Fibroblast of the conjunctiva (primary cell): ENCODE data around the gene TBC1D24.

Source experiments
- DNase-seq: peaks from one replicate; pipeline ENCODE4 v3.0.0-alpha.2; 2010; ENCODE audit warnings: low read depth

Gene TBC1D24

DNA sequence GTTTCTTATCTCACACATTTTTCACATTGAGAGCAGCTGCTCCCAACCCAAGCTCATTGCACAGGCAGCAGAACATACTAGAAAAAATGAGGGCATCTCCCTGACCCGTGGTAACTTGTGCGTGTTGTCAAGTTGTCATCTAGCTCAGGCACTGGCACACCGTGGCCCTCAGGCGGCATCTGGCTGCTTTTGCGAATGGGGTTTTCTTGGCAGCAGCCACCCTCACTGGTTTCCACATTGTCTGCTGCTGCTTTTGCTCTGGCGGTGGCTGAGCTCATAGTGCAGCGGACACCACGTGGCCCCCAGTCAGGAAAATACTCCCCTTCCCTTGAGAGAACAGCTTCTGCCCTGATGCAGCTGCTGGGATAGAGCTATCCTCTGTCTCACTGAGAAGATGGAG is 24.4 kb upstream of the TBC1D24 start:
- no peak for DNase-seq

- no peak for DNase-seq
Measured at GRCh38 chr16:2450975-2451381, 23.9 kb upstream of the TBC1D24 start.

DNA sequence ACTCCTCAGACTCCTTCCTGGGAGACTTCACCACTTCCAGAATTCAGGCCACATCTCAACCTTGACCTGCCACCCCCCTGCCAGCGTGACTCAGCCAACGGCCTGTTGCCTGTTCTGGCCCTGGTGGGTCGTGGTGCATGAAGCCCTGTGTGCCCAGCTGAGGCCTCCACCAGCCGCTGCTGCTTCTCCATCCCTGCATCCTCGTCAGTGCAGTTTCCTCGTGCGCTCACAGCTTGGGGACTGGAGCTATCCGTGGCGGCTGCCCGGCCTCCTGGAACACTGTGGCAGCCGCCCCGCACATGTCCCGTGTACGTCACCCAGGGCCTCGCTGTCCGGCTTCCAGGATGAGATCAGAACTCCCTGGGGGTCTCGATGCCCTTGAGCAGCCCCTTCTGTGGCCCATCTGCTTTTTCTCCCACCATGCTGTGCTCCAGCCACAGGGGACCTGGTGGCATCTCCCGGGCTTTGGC is 23.0 kb upstream of the TBC1D24 start:
- DNase-seq = no peak

DNA sequence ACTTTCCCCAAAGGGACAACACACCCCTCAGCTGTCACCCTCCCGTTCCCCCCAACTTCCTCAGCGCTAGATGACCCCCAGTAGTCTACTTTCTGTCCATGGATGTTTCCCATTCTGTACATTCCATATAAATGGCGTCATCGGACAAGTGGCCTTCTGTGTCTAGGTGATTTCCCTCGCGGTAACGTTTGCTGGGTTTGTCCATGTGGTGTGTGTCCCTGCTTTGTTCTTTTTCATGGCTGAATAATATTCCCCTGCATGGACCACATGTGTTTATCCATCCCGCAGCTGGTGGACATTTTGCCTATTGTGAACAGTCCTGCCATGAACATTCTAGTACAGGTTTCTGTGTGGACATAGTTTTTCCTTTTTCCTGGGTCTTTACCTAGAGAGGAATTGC is 22.3 kb upstream of the TBC1D24 start:
- no peak for DNase-seq

- no peak for DNase-seq
Measured at GRCh38 chr16:2455081-2455845, 19.7 kb upstream of the TBC1D24 start.

- DNase-seq = no peak
Measured at GRCh38 chr16:2456551-2457153, 18.3 kb upstream of the TBC1D24 start.

DNA sequence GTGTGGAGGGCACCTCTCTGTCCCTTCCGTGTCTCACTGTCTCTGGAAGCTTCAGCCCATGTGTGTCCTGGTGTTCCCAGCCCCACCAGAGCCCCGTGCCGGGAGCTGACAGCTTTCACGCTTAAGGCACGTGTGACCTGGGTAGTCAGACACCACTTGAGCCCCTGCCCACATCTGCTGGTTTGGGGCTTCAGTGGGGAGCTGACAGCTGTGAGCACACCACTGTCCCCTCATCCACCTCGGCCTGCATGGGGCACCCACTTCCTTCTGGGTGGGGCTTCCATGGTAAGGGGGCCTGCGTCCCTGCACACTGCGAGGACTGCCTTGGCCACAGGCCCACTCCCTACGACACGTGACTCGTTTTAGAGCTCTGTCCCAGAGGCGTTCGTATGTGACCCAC is 17.7 kb upstream of the TBC1D24 start:
- DNase-seq = no peak

- no peak for DNase-seq
Measured at GRCh38 chr16:2457946-2458345, 17.0 kb upstream of the TBC1D24 start.

GRCh38 chr16:2458887-2459646 is 15.9 kb upstream of the TBC1D24 start:
- DNase-seq = no peak

GRCh38 chr16:2459647-2460390 is 15.1 kb upstream of the TBC1D24 start, which contains the start of gene TEDC2:
TSS of gene TEDC2 (plus strand) at chr16:2460109. CDS start at chr16:2460145, 36 bp downstream.
- peak; percentile 85 for DNase-seq

DNA sequence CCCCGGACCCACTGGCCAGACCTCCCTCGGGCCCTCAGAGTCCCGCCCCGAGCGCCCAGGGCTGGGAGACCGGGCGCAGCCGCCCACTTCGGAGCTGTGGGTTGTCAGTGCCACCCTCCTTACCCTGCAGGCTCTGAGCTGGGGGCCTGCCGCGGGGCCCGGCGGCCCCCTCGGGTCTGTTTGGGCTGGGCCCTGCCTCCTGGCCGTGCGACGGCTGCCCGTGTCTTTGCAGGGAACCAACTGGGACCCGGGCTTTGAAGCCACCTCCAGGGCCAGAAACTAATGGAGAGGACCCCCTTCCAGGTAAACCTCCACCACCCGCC is 14.6 kb upstream of the TBC1D24 start:
- no peak for DNase-seq

- no peak for DNase-seq
Measured at GRCh38 chr16:2460916-2461315, 14.0 kb upstream of the TBC1D24 start.

DNA sequence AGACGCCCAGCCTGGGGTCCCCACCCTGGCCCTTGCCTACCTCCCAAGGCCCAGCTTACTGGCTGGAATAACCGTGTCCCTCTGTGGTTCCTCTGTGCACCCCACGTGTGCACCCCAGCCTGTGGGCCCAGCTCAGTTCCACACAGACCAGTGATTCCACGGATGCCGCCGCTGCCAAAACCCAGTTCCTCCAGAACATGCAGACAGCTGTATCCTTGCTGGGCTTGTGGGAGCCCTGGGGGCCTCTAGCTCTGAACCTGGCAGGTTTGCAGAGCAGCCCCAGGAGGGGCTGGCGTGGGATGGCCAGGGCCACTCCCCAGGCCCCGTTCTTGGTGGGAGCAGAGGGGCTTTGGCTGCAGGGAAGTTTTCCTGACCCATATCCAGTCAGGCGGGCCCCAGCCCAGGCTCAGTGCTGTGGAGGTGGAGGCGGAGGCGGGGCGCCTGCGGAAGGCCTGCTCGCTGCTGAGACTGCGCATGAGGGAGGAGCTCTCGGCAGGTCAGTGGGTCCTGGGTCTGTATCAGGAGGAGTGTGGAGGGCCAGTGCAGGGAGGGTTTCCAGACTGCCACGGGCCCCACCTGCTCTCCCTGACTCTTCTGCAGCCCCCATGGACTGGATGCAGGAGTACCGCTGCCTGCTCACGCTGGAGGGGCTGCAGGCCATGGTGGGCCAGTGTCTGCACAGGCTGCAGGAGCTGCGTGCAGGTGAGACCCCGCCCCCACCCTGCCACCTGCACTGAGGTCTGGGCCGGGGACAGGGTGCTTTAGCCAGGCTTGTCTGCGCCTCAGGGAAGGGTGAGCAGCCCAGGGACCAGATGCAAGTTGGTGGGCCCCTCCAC is 12.7 kb upstream of the TBC1D24 start:
- no peak for DNase-seq

GRCh38 chr16:2464333-2464732 is 10.6 kb upstream of the TBC1D24 start:
- DNase-seq = no peak

DNA sequence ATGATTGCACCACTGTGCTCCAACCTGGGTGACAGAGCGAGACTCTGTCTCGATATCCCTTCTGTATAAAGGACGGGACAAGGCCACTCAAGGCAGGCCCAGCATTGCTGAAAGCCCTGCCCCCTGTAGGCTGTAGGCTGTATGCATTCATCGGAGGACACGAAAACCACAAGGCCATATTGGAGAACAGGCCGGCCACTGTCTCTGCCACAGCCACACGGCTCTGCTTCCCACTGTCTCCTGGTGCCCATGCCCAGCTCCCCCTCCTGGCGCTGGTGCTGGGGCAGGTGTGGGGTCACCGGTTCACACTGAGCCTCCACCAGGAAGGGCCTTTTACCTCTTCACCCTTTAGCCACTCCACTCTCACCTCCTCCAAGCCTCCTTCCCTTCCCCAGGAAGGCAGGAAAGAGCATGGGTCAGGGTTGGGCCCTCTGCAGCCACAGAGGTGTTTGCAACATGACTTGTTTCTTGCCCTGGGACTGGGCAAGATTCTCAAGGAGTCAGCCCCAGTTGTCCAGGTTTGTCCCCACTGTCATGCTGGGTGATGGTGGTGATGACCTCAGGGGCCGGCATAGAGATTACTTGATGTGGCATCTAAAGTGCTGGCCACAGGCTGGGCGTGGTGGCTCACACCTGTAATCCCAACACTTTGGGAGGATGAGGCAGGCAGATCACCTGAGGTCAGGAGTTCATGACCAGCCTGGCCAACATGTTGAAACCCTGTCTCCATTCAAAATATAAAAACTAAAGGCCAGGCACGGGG is 9.1 kb upstream of the TBC1D24 start:
- DNase-seq = no peak

GRCh38 chr16:2466667-2467527 is 8.0 kb upstream of the TBC1D24 start:
- DNase-seq = no peak

GRCh38 chr16:2467528-2468232 is 7.2 kb upstream of the TBC1D24 start:
- peak; percentile 17 for DNase-seq

- no peak for DNase-seq
Measured at GRCh38 chr16:2468233-2468724, 6.6 kb upstream of the TBC1D24 start.
